Esophagus squamous epithelium (tissue), 4 donors: ENCODE measurements around the gene ARPP19.
"Not testable (repeated sequence)": the region's sequence is repeated elsewhere in the genome, so short reads cannot be mapped to it uniquely, and the experiment has no call there.

ENCODE experiments used
- POLR2A ChIP-seq, 4 donors: fragments of 450-650 bp; IDR thresholded peaks; one replicate each; pipeline ENCODE4 v1.6.1; 2017; ENCODE audit warnings: antibody characterized with exemption in 4 of 4, mild to moderate bottlenecking in 4 of 4, moderate library complexity in 3 of 4
- TF ChIP-seq, protein P1 (sequence below), 6 experiments: fragments of 450-650 bp in 4 of 6; fragments of 200-600 bp in 2 of 6; sonication (generic) in 2 of 6; IDR thresholded peaks; one replicate each; pipeline ENCODE4 v1.5.1; 2016 to 2019; ENCODE audit warnings: antibody characterized with exemption in 6 of 6, mild to moderate bottlenecking in 4 of 6, moderate library complexity in 4 of 6

DNA sequence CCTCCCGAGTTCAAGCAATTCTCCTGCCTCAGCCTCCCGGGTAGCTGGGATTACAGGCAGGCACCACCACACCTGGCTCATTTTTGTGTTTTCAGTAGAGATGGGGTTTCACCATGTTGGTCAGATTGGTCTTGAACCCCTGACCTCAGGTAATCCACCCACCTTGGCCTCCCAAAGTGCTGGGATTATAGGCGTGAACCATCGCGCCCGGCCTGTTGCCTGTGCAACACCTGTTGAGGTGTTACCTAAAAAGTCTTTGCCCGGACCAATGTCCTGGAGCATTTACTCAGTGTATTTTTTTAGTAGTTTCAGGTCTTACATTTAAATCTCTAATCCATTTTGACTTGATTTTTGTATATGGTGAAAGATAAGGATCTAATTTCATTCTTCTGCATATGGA is 6.7 kb upstream of the ARPP19 start:
- TF ChIP-seq POLR2A (IDR thresholded peaks at IDR 0.05), result not testable (repeated sequence)
- TF ChIP-seq, protein P1, sequence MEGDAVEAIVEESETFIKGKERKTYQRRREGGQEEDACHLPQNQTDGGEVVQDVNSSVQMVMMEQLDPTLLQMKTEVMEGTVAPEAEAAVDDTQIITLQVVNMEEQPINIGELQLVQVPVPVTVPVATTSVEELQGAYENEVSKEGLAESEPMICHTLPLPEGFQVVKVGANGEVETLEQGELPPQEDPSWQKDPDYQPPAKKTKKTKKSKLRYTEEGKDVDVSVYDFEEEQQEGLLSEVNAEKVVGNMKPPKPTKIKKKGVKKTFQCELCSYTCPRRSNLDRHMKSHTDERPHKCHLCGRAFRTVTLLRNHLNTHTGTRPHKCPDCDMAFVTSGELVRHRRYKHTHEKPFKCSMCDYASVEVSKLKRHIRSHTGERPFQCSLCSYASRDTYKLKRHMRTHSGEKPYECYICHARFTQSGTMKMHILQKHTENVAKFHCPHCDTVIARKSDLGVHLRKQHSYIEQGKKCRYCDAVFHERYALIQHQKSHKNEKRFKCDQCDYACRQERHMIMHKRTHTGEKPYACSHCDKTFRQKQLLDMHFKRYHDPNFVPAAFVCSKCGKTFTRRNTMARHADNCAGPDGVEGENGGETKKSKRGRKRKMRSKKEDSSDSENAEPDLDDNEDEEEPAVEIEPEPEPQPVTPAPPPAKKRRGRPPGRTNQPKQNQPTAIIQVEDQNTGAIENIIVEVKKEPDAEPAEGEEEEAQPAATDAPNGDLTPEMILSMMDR (IDR thresholded peaks at IDR 0.05), result not testable (repeated sequence)
